GM13976 (cell line): ENCODE data around the gene B3GALT5.

Experiments used
- DNase-seq: peaks from one replicate; pipeline ENCODE4 v3.0.0; 2012; ENCODE audit warnings: low spot score
- in situ Hi-C: fragments of 300-500 bp; cut with MboI; formaldehyde crosslinking; loops from one replicate; pipeline ENCODE4 v1.12.0; 2022; ENCODE audit warnings: low sequenced_read_pairs, mixed read lengths, inconsistent platforms; ENCODE audit not compliant: unreplicated experiment
- TF ChIP-seq, protein P1 (sequence below): IDR thresholded peaks from 2 replicates; pipeline ENCODE4 v1.5.1; 2012; ENCODE audit warnings: borderline replicate concordance, mild to moderate bottlenecking; ENCODE audit not compliant: insufficient read depth; ENCODE audit errors: extremely low read depth, missing control alignments, control extremely low read depth

The B3GALT5 gene

DNA sequence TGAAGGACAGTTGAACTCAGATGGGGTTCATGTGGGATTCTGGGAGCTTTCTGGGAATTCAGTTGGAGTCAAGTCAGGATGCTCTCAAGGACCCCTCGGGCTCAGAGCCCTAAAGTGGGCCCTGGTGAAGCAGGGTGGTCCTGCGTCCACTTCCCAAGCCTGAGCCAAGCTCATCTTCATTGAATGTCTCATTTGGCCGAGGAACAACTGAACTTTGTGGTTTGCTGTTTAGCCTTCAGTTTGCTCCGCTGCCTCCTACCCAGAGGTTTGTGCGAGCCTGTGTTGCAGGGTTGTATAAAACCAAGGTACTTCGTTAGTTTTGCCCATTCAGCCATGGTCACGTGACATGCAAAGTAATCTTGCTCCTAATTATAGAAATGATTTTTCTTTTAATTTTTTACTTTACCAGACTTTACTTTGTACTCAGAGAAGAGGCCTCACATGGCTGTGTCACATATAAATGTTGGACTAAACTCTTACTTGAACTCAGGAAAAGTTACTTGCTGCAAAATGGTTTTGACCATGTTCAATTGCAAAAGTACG, 49.7 kb downstream of the B3GALT5 start:
- DNase-seq = no peak
- TF ChIP-seq, protein P1, sequence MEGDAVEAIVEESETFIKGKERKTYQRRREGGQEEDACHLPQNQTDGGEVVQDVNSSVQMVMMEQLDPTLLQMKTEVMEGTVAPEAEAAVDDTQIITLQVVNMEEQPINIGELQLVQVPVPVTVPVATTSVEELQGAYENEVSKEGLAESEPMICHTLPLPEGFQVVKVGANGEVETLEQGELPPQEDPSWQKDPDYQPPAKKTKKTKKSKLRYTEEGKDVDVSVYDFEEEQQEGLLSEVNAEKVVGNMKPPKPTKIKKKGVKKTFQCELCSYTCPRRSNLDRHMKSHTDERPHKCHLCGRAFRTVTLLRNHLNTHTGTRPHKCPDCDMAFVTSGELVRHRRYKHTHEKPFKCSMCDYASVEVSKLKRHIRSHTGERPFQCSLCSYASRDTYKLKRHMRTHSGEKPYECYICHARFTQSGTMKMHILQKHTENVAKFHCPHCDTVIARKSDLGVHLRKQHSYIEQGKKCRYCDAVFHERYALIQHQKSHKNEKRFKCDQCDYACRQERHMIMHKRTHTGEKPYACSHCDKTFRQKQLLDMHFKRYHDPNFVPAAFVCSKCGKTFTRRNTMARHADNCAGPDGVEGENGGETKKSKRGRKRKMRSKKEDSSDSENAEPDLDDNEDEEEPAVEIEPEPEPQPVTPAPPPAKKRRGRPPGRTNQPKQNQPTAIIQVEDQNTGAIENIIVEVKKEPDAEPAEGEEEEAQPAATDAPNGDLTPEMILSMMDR = no peak
- in situ Hi-C loops = no loop called here

DNA sequence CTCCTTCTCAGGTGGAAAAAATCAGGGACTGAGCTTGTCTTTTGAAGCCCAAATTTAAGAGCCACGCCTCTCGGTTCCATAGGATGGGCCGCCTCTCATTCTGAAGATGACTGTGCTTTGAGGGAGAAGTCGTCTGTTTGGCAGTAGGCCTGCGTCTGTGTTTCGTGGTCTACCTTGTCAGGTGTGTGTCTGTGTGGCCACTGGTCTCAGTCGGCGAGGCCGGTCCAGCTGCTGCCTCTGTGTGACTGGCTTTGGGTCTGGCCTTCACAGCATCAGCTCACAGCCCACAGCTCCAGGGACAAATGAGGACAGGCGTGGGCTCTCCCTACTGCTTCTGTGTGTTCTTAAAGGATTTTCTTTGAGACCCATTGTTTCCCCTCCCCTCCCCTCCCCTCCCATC, 50.3 kb downstream of the B3GALT5 start:
- in situ Hi-C loops = no loop called here
- TF ChIP-seq, protein P1 = no peak
- no peak for DNase-seq

DNA sequence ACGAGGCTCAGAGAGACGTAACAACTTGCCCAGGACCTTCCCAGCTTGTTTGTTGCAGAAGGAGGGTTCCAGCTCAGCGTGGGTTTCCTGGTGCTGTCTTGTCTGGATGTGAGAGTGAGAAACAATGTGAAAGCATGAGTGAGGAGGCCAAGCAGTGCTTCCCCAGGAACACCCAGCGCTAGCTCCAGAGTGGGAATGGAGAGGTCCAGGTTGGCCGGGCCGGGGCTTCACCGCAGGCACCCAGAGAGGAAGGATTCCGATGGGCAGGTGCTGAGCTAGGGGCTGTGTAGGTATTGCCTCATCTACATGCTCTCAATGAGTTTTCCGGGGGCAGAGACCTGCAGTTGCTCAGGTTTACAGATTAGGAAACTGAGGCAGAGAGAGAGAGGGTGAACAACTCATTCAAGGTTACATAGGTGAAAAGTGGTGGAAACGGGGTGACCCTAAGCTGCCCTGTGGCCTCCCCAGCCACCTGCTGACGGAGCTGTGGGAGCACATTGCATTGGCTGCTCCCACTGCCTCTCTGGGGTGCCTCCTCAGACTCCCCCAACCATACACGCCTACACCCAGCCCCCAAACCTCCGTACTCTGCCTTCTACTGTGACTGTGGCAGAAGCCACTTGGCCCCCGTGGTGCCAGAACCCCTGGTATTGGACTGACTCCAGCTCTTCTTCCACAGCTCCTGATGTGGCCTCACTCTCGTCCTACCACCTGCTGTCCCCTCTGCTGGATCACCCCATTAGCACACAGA, 51.2 kb downstream of the B3GALT5 start:
- TF ChIP-seq, protein P1 = no peak
- no peak for DNase-seq

DNA sequence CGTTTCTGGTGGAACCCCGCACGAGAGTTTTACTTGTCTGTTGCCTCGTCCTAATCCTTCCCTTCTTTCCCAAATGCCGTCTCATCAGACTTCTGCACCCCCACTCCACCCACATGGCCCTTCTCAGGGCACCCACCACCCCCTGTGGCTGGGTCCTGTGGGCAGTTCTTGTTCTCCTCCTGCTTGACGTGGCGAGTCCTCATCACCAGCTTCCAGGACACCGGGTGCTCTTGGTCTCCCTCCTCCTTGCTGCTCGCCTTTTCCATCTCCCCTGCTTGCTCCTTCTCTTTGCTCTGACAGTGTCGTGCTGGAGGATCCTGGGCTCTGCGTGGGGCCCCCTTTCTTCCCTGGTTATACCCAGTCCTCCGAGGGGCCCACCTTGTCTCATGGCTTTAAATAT, 51.8 kb downstream of the B3GALT5 start:
- no peak for DNase-seq
- in situ Hi-C loops = no loop called here
- TF ChIP-seq, protein P1 = no peak

More for the DNA sequence above, 51.2 kb downstream of the B3GALT5 start:
- in situ Hi-C loops = no loop called here

DNA sequence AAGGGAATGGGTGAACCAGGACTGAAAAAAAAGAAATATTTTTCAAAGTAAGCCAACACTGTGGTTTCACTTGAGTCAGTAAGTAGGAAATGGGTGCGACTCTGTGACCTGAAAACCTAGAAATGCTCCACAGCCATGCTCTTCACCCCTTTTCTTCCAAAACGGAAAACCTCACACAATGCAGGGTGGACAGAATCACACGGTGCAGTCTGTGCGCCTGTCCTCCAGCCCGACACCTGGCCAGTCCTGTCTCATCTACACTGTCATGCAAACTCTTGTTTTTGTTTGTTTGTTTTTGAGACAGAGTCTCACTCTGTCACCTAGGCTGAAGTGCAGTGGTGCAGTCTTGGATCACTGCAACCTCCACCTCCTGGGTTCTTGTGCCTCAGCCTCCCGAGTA, 53.3 kb downstream of the B3GALT5 start:
- in situ Hi-C loops = no loop called here
- TF ChIP-seq, protein P1 = no peak

DNA sequence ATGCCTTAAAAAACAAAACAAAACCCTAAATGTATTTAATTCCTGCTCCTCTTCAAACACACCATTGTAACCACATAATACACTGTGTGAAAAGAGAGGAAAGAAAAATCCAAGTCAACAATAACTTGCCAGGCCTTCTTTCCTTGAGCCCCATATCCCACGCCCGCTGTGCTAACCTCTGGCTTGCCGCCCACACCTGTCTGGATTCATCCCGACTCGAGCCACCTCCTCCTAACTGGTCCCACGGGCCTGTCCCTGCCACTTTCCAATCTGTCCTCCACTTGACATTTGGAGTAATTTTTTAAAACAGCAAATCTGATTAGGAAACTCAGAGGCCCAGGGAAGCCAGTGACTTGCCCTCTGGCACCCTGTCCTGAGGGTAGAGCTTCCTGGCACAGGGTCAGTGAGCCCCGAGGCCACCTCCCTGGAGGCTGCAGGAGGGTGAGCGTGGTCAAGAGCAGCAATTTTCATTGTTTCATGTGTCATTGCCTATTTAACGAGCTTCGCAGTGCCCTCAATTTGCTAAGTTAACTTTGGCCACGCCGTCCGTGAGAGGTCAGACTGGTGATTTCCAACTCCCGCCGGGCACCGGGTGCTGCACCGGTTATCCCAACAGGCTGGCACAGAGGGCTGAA, 54.1 kb downstream of the B3GALT5 start:
- DNase-seq = no peak
- in situ Hi-C loops = no loop called here
- TF ChIP-seq, protein P1 = no peak

More for the DNA sequence above, 53.3 kb downstream of the B3GALT5 start:
- no peak for DNase-seq
